IPS-NIHi11 (cell line): Measurements from ENCODE around the gene GPR17.

Experiments used
- DNase-seq: peaks from one replicate; pipeline ENCODE4 v3.0.0; 2012; ENCODE audit warnings: mixed read lengths, low spot score

GPR17 gene

DNA sequence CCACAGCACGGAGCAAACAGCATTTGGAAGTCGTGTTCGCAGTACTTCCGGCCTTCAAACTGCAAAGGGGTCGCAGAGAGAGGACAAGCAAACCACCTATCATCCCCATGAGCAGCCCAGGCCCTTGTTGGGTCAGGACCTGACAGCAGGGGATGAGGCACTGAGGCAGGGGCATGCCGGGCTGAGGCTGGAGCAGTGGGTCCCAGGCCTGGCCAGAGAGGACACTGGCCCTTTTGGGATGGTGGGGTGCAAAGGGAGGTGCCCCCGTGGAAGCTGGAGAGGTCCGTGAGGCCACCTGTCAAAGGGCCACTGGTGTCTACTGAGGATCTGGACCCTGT, 8.9 kb downstream of the GPR17 start:
- DNase-seq: no peak

DNA sequence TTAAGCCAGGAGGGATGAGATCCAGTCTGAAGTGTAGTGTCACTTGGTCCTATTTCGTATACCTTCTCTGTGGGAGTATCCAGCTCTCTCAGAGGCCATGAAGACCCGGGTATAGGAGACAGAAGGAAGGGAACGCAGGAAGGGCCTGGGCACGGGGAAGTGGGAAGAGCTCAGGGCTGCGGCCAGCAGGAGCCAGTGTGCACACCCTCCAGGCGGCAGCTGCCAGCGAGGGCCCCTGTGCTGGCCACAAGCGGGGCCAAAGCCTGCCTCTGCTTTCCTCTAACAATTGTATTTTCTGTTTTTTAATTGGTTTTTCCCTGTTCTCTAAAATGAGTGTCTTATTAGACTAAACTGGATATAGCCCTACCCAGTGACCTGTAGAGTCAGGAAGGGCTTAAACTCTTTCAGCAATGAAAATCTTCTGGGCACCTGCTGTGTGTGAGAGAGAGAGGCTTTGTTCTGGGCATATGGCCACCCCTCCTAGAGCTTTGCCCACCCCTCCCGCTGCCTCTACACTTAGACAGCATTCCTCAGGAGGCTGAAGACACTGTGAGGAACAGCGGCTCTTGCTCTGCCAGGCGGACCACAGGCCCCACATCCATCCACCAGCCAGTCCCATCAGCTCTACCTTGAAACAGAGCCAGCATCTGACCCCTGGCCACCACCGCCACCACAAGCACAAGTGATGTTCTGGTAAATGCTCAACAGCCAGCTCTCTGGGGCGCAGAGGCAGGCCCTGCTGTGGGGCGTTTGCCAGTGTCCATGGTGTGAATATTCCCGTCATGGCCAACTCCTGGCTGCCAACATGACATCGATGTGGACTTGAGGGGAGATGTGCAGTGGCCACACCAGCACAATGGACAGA, 9.5 kb downstream of the GPR17 start:
- no peak for DNase-seq

DNA sequence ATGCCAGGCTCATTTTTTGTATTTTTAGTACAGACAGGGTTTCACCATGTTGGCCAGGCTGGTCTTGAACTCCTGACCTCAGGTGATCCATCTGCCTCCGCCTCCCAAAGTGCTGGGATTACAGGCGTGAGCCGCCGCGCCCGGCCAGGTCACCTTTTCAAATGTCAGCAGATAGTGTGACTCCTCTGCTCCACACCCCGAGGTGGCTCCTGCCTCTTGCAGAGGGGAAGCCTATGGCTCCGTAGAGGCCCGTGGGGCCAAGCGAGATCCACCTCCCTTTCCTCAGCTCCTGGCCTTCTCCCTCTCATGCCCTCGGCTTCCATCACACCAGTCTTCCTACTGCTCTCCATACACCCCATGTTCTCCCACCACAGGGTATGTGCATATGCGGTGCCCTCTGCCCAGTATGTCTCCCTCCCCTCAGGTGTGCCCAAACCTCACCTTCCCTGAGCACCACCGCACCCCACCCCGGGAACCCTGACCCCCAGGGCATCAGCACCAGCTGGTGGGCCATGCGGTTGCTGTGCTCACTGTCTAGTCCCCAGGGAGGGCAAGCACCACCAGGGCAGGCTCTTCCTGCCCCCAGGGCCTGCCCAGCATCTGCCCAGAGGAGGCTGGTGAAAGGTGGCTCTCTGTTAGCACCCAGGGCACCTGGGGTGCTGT, 10.7 kb downstream of the GPR17 start:
- DNase-seq: no peak

DNA sequence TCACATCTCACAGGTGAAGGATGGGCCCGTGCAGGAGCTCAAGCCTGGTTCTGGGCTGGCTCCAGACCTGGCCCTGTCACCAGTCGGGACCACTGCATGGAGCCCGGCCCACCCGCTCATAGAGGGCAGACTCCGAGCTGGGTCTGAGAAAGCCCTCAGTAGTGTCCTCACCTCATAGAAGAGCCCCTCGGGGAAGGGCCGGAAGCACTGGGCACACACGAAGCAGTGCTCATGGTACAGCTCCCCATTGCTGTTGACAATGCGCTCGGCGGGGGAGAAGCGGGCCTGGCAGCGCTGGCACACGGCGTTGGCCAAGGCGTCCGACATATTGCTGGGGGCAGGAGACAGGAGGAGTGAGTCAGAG, 11.3 kb downstream of the GPR17 start:
- no peak for DNase-seq

DNA sequence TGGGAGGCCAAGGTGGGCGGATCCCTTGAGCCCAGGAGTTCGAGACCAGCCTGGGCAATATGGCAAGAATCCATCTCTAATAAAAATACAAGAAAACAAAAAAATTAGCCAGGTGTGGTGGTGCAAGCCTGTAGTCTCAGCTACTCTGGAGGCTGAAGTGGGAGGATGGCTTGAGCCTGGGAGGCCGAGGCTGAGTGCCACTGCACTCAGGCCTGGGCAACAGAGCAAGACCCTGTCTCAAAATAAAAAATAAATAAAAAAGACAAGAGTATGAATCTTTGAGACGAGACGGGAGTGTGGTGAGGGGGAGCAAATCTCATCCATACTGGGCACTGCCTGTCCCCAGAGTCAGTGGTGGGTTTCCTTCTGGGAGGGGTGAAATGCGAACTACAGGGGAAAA, 12.2 kb downstream of the GPR17 start:
- DNase-seq: no peak

DNA sequence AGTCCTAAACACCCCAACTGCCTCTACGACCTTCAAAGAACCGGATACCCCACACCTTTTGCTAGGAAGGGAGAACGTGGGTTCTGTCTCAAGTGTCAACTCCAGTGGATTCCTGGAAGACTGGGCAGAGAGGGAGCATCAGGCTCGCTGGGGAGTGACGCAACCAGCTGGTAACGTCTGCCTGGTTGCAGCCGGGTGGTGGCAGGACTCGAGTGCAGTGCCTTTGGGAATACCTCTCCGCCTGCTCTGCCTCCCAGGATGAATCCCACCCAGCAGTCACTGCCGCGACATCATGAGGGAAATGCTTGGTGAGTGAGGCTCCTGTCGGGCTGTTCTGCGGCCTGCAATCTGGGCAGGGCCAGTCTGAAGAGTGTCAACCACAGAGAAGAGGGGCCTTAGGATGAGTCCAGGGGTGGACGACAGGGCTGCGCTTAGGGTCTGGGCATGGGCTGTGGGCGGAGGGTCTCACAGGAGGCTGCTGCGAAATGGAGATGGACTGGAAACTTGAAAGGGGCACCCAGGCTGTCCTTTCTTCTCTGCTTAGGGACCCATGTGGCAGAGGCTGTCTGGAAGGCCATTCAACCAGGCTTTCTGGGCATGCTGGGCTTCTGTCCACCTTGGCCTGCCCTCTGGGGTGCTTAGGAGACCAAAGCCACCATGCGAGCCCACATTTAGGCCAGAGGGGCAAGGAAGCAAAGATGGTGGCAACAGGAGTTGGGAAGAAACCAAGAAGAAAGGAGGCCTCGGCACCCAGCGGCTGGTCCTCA, 12.9 kb downstream of the GPR17 start:
- no peak for DNase-seq

DNA sequence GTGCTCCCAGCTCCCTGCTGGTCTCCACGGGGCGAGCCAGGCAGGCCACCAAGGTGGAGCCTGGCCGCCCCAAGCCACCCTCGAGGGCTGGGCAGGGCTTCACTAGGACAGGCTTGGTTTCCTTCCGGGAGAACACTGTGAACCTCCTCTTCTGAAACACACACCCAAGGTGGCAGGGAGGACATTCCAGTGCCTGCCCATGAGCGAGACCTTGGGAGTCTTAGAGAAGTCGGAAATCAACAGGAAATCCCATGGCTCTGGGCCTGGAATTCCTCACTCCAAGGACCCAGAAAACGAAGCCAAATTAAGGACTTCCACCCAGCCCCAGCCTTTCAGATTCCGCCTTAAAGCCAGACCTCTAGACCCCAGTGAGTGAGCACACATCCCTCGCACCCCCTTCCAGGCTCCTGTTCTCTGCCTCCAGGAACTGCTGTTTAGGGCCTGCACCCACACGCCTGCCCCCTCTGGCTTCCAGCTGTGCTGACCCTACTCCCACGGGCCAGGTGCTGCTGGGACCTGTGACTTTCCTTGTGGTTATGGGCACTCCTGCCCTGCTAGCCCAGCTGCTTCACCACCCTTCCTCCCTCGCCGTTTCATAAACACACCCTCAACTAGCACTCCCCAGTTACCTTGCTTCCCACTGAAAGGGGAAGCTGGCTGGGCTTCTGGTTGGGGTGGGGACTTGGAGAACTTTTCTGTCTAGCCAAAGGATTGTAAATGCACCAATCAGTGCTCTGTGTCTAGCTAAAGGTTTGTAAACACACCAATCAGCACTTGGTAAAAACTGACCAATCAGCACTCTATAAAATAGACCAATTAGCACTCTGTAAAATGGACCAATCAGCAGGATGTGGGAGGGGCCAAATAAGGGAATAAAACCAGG, 13.7 kb downstream of the GPR17 start:
- DNase-seq: no peak

DNA sequence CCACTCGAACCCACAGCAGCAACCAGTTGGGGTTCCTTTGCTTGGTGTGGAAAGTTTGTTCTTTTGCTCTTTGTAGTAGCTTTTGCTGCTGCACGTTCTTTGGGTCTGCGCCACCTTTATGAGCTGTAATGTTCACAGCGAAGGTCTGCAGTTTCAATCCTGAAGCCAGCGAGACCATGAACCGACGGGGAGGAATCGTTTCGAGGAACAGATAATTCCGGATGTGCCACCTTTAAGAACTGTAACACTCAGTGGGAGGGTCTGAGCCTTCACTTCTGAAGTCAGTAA, 14.3 kb downstream of the GPR17 start:
- no peak for DNase-seq

DNA sequence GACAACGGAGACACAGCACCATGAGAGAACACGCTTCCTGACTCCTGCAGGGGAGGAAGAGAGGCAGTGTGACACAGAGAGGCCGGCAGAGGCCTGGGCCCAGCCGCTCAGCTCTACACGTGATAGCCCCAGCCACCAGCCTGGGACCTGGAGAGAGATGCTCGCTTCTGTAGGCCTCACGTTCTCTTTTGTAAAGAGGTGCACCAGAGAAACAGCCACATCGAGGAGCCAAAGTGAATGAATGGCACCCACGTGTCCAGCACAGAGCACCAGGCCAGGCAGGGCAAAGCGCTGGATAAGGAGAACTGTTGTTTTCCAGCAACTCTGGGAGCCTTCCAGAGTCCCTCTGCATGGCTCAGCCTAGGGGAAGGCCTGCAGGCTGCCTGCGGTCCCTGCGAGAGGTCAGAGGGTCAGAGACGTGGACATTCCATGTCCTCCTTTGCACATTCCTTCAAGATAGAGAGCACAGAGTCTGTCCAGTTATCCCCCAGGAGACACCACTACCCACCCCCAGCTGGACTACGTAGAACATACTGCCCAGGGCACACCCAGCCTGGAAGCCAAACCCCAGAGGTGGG, 15.2 kb downstream of the GPR17 start:
- DNase-seq: no peak

DNA sequence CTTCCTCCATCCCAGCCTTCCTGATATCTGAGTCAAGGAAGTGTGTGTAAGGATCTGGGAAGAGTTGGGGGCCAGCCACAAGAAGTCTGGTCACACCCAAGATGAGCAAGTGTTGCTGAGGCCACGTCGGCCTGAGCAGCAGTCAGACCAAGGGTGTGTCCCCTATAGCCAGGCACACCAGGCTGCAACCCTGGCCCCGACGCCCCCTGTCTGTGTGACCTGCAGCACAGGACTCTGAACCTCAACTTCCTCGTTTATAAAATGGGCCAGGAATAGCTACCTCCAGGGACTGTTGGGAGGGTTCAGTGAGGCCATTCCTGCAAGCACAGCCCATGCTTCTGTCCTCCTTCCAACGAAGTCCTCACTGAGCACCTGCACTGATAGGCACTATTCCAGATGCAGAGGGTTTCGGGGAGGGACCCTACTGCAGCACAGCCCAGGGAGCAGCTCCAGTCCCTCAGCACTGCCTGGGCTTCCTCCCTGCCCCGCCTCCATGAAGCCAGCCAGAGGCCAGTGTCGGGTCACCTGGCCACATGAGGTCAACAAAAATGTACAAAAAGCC, 16.1 kb downstream of the GPR17 start:
- no peak for DNase-seq

DNA sequence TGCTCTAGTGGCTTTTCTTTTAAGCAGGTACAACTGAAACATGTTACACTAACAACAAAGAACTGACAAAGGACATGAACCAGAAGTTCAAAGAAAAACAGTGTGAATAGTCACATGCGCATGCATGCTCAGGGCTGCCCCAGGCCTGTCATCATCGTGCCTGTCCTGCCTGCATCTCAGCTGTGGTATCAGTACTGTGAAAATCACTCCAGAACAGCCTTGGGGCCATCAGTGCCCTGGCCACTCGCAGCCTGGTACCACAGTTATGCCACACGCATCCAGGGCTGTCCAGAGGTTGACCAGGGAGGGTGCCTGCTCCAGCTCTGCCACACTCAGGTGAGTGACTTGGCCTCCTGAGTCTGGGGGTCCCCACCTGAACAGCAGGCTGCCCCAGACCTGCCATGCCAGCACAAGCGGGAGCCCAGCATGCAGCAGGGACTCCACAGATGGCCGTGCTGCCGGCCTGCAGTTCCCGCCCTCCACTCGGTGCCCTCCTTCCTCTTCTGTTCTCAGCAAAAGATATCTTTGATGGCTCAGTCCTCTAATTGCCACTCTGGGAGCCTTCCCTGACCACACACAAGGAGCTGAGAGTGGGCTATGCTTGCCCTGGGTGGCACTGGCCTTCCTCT, 17.1 kb downstream of the GPR17 start:
- no peak for DNase-seq

DNA sequence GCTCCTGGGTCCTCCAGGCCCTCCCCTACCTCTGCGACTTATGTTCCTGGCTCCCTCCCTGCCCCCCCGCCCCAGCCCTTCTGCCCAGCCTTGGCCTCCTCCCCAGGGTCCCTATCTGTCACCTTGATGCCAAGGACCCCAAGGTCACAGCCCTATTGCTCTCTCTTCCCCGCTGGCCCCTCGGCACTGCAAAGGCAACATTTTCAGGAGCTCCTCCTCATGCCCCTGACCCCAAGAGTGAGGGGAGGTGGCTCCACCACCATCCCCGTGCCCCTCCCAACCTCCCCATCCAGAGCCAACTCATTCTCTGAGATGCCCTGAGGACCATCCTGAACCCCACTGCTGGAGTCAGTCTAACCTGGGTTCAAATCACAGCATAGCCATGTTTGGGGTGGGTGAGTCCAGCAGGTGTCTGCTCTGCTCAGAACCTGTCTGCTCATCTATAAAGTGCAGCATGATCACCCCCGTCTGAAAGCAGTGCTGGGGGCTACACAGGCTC, 17.7 kb downstream of the GPR17 start:
- DNase-seq: no peak

DNA sequence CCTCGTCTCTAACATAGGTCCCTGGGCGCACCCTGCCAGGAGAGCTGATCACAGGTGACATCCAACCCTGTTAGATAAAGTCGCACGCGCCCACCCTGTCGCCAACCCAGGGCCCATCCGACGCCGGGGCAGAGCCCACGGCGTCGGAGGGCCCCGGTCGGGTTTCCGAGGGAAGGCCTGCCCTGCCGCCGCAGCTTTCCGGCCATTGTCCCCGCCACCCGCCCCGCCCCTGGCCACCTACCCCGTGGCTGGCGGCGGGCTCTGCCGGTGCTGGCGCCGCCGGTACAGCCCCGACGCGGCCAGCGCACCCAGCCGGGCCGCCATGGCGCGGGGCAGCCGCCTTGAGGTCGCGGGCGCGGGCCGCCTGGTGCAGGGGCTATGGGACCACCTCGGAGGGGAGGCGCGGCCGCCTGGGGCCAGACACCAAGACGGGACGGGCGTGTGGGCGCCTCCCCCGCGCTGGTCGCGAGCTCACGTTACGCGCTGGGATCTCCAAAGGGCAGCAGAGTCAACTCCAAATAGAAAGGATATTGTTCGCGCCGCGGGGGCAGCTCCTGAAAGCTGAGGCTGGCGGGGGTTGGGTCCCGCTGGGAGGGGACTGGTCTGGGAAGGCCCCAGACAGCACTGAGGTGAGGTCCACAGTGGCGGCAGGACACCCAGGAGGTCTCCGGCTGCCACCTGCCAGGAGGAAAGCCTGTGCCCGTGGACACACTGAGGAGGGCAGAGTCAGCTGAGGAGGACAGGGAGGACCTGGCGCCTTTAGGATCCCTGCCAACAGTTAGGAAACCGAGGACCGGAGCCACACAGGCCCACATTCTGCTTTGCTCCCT, 18.3 kb downstream of the GPR17 start:
- DNase-seq: peak; percentile 82

DNA sequence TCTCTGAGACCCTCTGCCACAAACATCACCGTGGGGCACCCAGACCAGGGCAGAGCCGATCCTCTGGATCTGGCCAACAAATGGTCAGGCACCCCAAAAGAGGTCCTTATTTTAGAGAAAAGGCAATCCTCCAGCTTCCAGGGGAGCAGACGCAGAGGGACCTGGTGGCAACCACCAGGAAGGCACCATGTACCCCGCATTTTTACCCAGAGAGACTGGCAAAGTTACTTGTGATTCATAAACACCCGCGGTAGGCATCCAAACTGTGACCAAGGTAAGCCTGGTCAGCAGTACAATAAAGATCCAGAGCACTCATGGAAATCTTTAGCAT, 18.9 kb downstream of the GPR17 start:
- DNase-seq: no peak

DNA sequence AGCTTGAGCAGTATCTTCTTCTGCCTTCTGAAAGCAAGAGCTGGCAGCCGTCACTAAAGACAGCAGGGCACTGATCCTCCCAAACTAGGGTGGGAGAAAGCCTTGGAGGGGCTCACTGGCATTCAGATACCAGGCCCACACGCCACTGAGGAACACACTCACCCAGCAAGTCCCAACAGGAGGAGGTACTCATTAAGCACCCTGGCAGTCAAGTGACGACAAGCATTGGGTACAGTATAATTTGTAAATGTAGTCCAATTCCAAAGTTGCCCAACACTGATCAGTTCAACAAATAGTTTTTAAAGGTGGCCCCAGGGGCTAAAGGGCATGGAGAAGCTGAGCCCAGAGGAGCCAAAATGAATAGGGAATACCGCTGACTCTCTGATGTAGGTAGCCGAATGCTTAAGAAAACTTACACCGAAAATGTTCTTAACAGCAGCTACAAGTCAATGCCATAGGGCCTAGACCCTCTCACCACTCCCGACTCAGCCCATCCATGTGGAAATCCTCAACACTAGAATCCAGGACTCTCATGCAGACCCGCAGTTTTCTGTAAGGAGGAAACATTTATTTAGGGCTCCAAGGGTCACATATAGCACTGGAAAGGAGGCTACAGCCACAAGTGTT, 19.4 kb downstream of the GPR17 start:
- no peak for DNase-seq

DNA sequence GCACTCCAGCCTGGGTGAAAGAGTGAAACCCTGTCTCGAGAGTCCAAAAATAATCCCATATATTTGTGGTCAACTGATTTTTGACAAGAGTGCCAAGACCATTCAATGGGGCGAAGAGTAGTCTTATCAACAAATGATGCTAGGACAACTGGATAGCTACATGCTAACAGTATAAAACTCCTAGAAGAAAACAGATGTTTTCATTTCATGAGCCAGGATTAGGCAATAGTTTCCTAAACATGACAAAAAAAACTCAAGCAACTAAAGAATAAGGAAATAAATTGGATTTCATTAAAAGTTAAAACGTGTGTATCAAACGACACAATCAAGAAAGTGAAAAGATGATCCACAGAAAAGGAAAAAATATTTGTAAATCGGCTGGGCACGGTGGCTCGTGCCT, 23.1 kb downstream of the GPR17 start:
- no peak for DNase-seq

DNA sequence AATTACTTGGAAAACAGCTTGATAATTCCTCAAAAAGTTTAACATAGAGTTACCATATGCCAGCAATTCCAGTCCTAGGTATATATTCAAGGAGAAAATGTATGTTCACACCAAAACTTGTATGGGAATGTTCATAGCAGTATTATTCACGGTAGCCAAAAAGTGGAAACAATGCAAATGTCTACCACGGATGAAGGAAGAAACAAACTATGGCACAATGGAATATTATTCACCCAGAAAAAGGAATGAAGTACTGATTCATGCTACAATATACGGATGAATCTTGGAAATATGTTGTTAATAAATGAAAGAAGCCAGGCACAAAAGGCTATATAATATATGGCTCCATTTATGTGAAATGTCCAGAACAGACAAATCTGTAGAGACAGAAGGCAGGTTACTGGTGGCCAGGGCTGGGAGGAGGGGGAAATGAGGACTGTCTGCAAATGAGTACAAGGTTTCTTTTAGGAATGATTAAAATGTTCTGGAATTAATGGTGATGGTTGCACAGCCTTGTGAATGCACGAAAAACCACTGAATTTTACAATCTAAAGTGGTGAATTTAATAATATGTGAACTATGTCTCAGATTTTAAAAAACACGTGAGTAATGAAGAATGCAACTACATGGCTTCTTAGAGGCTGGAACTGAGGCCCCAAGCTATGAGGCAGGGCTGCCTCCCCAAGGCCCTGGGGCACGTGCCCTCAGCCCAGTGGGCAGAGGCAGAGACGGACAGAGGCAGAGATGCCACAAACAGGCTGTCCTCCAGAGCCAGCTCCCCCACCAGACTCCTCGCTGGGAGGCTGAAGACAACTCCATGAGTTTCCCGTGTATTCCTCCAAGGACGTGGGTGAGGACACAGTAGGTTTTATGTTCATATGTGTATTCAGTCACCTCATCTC, 24.4 kb downstream of the GPR17 start:
- DNase-seq: no peak

DNA sequence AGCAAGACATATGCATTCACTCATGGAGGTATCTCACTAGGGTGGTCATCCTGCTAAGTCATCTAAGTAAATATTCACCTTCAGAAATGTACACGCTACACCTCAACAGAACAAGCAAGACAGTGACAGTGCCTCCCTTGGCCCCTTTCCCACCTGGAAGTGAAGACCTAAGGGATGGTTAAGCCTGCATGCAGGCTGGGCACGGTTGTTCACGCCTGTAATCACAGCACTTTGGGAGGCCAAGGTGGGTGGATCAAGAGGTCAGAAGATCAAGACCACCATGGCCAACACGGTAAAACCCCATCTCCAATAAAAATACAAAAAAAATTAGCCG, 25.0 kb downstream of the GPR17 start:
- no peak for DNase-seq
